Stimulated activated CD4-positive, alpha-beta T cell treated with anti-CD3 and anti-CD28 coated beads, Interleukin-2, amount 100 ng/mL, for 48 hours (primary cell): ENCODE measurements around the gene SH3BP5.

Experiments
- DNase-seq, 2 donors: peaks; one replicate each; pipeline ENCODE4 v3.0.0-alpha.2; 2020

Gene SH3BP5

GRCh38 chr3:15294929-15295328, 37.5 kb downstream of the SH3BP5 start:
- no peak for DNase-seq

DNA sequence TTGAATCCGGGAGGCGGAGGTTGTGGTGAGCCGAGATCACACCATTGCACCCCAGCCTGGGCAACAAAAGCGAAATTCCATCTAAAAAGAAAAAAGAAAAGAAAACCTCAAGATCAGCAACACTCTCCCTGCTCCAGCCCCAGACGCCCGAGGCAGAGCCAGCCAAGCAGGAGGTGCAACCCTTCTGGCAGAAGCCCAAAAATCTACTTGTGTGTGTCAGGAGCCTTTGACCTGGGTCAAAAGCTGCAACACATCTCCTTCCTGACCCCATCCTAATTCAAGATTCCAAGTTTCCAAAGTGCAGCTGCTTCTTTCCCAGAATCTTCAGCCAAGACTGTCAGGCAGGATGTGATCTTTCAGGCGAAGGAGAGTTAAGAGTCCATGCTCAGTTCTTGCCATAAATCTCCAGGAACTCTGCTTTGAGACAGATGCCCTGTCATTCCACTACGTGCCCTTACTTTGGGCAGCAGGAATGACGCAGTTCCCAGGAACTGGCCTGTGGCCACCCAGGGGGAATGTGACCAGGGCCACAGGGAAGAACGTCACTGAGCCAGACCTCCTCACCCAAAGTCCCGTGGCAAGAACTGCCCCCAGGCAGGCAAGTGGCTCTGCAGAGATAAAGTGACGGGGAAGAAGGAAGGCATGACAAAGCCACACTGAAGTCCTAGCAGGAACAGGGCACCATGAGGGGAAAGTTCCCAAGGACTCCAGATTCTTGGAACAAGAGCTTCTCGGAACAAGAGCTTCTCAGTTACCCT, 39.4 kb downstream of the SH3BP5 start:
- DNase-seq: no peak

GRCh38 chr3:15291589-15292541, 40.5 kb downstream of the SH3BP5 start:
- no peak for DNase-seq

GRCh38 chr3:15290736-15291135, 41.6 kb downstream of the SH3BP5 start:
- no peak for DNase-seq

GRCh38 chr3:15289661-15290060, 42.7 kb downstream of the SH3BP5 start:
- DNase-seq: no peak

GRCh38 chr3:15288331-15289035, 43.9 kb downstream of the SH3BP5 start:
- no peak for DNase-seq

DNA sequence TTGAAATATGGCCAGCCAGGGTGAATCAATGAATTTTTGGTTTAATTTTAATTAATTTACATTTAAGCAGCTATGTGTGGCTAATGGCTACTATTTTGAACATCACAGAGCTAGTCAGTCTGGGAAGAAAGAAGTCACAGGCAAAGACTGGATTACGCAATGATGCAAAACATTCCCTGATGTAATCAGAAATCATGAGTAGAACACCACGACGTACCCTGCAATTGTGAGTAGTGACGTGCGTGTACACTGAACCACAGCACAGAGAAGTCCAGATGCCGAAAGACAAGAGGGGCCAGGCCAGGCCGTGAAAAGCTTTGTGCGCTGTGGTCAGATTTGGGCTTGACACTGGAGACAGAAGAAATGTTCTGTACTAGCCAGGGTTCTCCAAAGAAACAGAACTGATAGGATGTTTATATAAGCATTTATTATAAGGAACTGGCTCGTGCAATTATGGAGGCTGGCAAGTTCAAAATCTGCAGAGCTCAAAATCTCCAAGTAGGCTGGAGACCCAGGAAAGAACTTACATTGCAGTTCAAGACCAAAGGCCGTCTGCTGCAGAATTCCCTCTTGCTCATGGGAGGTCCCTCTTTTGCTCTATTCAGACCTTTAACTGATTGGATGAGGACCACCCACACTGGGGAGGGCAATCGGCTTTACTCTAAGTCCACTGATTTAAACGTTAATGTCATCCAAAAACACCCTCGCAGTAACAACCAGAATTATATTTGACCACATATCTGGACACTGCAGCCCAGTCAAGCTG, 44.6 kb downstream of the SH3BP5 start:
- DNase-seq: no peak

DNA sequence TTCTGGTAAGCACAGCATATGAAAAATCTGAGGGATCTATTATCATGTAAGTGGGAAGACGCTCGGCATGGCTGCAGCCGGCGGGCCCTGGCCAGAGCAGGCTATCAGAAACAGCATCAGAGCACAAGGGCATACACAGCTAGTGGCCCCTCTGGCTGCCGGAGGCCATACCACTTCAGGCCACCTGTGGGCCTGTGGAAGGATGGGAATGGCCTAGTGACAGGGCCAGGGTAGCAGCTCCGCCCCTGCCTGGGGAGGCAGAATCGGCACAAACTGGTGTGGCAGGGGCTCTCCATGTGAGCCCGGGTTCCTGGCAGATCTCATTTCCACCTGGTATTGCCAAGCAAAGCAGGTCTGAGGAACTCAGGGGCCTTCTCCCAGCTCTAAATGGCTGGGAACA, 46.4 kb downstream of the SH3BP5 start:
- DNase-seq: no peak

GRCh38 chr3:15284121-15284889, 48.1 kb downstream of the SH3BP5 start:
- no peak for DNase-seq

DNA sequence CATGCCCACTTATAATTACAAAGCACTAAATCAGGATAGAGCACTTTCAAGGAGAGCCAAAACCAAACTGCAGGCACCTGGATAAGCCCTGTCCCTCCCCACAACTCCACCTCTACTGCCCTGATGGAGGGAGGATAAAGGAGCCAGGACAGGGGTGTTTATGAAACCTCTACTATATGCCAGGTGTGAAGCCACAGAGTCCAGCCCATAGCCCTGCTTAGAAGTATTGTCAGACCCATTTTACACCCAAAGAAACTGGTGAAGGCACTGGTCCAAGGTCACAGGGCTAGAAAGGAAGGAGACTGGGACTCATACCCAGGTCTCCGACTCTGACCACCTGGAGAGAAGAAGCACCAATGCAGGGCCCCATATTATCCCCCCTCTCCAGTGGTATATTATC, 48.7 kb downstream of the SH3BP5 start:
- no peak for DNase-seq

- DNase-seq: no peak
Measured at GRCh38 chr3:15281817-15282216, 50.6 kb downstream of the SH3BP5 start.

GRCh38 chr3:15280853-15281532, 51.4 kb downstream of the SH3BP5 start:
- DNase-seq: no peak

- DNase-seq: no peak
Measured at GRCh38 chr3:15279671-15280402, 52.5 kb downstream of the SH3BP5 start.

DNA sequence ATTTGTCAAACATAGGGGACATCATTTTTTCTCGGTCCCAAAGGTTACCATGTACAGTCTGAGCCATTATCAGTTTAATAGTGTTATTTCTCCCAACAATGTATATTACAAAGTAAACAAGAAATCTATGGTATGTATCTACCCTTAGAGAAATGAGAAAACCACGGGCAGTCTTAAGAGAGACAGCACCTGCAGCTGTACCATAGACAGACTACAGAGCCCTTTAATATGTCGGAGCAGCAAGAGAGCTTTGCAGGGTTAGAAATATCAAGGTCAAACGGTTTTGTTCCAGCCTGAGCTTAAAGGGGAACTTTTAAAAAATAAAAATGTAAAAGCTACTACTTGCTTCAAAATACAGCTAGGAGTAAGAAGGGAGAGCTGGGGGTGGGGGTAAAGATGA, 53.2 kb downstream of the SH3BP5 start:
- DNase-seq: no peak

GRCh38 chr3:15277861-15278500, 54.4 kb downstream of the SH3BP5 start:
- no peak for DNase-seq

- no peak for DNase-seq
Measured at GRCh38 chr3:15276028-15276724, 56.2 kb downstream of the SH3BP5 start.

GRCh38 chr3:15273227-15273626, 59.2 kb downstream of the SH3BP5 start:
- no peak for DNase-seq

GRCh38 chr3:15272426-15273196, 59.8 kb downstream of the SH3BP5 start:
- DNase-seq: no peak
